Measurements from ENCODE around the gene RAB12. TPM values are rescaled to one million over a fixed set of nuclear protein-coding genes. Genes with fewer than 3 reads are reported as not detected.

RAB12 gene
- 34.5 and 38.8 TPM in 2 replicates for total RNA-seq (2014; rRNA removed; shearing (Covaris generic))

GRCh38 chr18:8608795-8609658 lies at the start of gene RAB12:
RAB12 (plus strand) TSS chr18:8609437; CDS start chr18:8609440, 3 bp downstream.

Other genes starting within 250 kb of the RAB12 start
- gene MTCL1, start 96.1 kb downstream of the RAB12 start, total RNA-seq (2014; rRNA removed; shearing (Covaris generic)) = 11.6 and 11.9 TPM in 2 replicates